Midbrain (tissue), 1 donor: ENCODE measurements around the gene MICALL2.
A peak's percentile ranks its signal among the peaks of the same experiment; 100 is the strongest.

Experiments
- DNase-seq: peaks from one replicate; lab custom pipeline; 2025; lab: John Stamatoyannopoulos, UW

Gene MICALL2

DNA sequence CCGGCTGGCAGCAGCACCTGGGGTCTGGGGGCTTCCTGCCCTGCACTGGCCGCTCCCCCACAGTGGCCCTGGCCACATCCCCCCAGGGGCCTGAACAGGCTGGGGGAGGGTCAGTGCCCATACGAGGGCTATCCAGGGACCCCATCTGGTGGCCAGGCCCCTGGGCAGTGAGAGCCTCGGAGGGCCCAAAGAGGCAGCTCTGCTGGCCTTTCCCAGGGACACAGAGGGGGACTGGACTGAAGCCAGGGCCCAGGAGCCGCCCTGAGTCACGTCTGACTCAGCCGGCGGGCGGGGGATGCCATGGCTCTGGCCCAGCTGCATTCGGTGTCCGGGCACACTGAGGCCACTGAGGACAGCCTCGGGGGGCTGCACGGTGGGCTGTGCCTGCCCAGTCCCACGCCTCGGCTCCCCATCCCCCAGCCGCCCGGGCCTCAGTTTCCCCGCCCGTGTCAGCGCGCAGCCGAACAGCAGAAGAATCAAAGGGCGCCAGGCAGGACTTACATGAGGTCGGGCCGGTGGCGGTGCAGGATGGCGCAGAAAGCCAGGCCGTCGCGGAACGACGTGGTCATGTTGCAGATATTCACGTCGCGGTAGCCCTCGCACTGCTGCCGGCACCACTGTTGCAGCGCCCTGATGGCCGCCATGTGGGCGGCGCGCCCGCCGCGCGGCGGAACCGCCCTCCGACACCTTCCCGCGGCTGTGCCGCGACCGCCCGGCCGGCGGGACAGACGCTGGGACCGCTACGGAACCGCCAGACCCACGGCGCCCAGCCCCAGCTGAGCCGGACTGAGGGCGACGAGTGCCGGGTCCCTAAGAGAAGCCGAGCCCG, at the start of gene MICALL2:
Gene MICALL2, minus strand, starts transcription at position 788 of the 829 bp plus-strand sequence. Its CDS starts 144 bp downstream, at position 644.
- DNase-seq = no peak

GRCh38 chr7:1508277-1508758, 49.0 kb upstream of the MICALL2 start:
- no peak for DNase-seq

DNA sequence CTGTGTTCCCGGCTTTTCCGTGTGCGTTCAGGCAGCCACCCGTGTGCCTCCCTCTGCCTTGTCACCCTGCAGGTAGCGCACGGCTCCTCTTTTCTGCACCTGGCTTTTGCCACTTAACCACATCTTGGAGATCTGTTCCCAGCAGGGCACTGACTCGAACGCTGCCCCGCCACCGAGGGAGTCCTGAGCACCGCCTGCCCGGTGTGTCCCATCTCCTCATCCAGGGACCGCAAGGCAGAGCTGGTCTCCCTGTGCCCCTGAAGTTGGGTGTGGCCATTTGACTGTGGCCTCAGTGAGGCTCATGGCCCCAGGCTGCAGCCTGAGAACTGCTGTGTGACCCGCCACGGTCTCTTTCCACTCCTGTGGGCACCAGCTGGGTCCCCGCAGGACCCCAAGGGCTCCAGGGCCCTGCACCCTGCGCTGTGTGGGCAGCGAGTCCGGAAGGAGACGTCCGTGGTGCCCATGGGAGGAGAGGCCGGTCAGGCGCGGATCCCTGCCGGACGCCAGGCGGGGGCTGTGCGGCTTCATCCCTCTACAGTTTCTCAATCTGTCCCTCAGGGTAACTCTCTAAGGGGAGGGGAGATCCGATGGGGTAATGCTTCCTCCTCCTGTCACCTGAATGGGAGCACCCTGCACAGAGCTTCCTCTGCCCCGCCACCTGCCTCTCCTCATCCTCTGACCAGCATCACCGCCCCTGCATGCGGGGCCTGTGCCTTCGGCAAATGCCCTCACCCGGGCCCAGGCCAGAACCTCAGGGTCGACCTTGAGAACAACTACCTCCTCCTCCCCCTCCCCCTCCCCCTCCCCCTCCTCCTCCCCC, 46.7 kb upstream of the MICALL2 start:
- DNase-seq = no peak

DNA sequence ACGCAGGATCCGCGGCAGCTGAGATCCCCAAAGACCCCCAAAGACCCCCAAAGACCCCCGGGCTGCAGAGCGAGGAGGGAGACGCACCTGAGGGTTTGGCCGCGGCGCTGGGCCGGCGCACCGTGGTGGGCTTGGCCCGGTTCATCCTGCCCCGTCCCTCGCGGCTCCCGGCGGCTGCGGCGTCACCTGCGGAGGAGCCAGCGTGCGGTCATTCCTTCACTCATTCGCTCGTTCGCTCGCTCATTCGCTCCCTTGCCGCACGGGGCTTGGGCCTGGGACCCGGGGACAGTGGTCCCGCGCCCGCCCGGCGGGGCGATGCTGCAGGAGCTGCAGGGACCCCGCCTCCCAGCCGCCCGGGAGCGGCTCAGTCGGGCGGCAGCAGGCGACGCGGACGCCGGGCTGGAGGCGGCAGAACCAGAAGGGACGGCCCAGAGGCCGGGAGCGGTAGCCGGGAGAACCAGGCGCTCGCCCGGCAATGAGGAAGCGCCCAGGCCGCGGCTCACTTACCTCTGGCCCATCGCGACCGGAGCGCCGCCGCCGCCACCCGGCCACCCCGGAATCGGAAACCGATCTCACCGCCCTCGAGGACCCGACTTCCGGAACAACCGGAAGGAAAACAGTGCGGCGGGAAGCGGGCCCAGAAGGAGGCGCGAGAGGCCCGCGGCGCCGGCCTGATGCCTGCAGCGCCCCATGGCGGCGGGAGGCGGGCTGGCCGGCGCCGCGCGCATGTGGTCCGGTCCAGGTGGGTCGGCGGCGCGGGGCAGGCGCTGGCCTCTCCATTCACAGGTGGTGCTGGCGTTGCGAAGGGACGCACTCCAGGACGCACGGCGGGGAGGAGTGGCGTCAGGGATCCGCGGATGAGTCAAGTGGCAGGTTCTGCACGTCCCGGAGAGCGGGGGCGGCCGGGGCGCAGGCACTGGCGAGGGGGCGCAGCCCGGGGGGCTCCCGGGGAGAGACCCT, 44.8 kb upstream of the MICALL2 start, which contains the start of gene INTS1:
Gene INTS1, minus strand, starts transcription at position 574 of the 960 bp plus-strand sequence. Its CDS starts 429 bp downstream, at position 145.
- DNase-seq = peak; percentile 95

- DNase-seq = no peak
Measured at GRCh38 chr7:1503390-1503789, 44.1 kb upstream of the MICALL2 start.

DNA sequence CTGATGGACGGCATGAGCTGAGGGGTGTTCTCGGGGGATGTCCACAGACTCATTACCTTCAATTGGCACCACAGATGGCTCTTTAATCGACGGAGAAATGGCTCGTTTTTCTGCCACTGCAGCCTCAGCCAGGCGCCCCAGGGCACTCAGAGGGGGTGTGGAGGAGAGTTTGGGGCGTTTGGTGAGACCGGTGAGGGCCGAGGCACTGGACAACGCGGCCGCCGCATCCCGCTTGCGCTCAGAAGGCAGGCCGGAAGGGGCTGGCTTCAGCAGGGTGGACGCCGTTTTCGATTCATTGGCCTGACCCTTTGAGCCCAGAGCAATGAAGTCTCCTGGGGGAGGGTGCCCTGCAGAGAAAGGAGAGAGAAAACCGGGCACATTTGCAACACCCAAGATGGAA, 43.6 kb upstream of the MICALL2 start:
- DNase-seq = no peak

DNA sequence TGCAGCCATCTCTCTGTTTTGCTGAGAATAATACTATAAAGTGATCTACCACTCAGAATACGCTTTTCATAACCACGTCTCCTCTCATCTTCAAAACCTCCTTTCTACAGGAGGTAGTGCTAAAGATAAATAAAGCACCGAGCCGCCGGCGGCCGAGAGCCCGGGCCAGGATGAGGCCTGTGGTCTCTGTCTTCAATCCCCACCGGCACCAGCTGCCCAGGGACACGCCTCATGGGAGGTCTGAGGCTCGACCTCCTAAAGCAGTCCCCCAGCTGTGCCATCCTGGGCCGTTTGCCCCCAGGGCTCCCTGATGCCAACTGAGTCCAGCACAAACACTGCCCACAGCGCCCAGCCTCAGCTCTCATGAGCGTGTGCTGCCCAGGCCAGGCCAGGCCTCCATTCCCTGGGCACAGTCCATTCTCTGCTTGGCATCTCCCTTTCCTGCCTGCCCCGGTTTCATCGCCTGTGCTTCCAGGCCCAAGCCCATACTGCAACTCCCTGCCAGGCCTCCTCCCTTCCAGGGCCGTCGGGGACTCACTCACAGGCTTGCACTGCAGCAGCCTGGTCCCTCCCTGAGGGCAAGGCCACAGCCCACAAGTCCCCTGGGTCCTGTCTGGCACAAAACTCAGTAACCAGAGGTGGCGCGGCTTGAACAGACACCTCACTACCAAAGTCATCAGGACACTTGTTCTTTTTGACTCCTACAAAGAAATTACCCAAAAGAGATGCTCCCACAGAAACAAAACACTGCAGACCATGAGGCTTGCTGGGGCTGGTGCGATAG, 42.4 kb upstream of the MICALL2 start:
- DNase-seq = no peak

GRCh38 chr7:1500064-1500807, 41.0 kb upstream of the MICALL2 start:
- DNase-seq = no peak

DNA sequence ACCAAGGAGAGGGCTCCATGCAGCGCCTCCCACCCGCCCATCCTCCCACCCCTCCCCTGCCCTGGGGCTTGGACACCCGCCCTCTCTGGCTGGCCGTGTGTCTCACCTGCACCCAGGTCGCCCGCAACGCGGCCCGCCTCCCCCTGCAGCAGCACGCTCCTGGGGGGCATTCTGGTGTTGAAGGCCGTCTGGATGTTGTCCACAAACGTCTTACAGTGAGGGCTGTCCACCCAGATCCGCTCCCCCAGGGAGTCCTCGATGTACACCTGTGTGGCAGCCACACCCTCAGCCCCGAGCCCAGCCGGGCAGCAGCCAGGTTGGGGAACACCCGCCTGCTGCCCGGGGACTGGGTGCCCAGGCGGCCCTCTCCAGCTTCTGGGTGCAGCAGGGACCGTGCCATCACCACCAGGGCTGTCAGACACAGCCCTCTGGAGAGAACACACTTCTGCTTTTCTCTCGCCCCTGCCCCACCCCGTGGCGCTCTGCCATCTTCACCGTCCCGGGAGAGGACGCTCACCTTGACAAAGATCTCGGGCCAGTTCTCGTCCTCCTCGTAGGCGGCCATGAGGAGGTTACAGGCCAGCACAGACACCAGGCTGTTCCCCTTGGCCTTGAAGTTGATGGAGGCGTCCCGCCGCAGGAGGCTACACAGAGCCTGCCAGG, 40.2 kb upstream of the MICALL2 start:
- DNase-seq = no peak

GRCh38 chr7:1498370-1499305, 39.4 kb upstream of the MICALL2 start:
- no peak for DNase-seq

GRCh38 chr7:1497293-1497927, 38.1 kb upstream of the MICALL2 start:
- no peak for DNase-seq

DNA sequence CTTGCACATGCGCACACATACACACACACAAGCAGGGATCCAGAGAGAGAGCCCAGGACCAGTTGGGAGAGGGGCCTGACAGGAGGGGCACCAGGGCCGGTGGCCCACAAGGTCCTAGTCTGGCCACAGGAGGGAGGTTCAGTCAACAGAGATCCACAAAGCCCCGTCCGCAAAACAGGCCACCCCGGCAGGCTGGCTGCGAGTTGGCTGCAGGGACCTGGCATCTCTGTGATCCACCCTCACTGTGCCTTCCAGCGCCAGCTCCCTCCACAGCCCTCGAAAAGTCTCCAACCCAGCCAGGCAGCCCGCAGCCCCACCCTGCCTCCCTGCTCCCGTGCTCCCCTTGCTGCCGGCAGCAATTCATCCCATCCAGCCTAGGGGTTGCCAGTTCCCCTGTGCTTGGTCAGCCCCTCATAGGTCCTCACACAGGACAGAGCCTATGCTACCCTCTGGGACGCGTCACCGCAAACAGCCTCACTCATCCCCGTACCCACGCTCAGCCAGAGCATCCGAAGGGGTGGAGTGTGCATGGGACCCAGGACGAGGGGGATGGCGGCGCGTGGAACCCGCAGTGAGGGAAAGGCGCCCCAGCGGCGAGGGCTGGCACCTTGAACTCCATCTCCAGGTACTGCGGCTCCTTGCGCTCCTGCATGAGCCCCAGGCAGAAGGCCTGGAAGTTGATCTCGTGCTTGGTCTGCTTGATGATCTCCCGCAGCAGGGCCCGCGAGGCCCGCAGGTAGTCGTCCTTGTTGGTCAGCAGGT, 37.4 kb upstream of the MICALL2 start:
- no peak for DNase-seq

- DNase-seq = no peak
Measured at GRCh38 chr7:1495564-1496242, 36.4 kb upstream of the MICALL2 start.

GRCh38 chr7:1494866-1495563, 35.7 kb upstream of the MICALL2 start:
- no peak for DNase-seq

DNA sequence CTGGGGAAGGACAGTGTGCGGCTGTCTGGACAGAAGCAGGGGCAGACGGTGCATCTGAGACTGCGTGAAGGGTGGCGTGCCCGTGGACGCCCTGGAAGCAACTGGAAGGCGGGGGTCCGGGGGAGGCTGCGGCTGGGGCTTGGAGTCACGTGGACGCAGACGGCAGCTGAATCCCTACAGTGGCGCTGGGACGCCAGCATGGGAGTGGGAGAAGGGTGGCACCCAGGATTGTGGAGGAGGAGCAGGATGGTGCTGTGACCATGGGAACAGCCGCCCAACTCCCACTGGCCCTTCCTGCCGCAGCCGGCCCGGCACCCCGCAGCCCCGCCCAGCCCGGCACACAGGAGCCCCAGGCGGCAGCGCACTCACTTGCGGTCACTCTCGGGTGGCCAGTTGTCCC, 35.2 kb upstream of the MICALL2 start:
- no peak for DNase-seq

GRCh38 chr7:1493571-1493970, 34.3 kb upstream of the MICALL2 start:
- DNase-seq = no peak
